Loucy (cell line): ENCODE results near the gene SLC30A7.

ENCODE experiments used
- H2AFZ ChIP-seq: fragments of 200-600 bp; sonication (generic); 2 replicates; pipeline ENCODE4 v1.6.0; 2016; ENCODE audit warnings: antibody characterized with exemption, mild to moderate bottlenecking, low read length, moderate library complexity
- H3F3A ChIP-seq: fragments of 200-600 bp; 2 replicates; pipeline ENCODE4 v1.6.0; 2016; ENCODE audit warnings: antibody characterized with exemption, low read depth, mild to moderate bottlenecking
- H3K27me3 ChIP-seq: fragments of 200-600 bp; sonication (generic); 2 replicates; pipeline ENCODE4 v1.6.1; 2014; ENCODE audit warnings: low read length, mild to moderate bottlenecking; ENCODE audit not compliant: insufficient read depth, poor library complexity, severe bottlenecking
- H3K36me3 ChIP-seq: fragments of 200-600 bp; sonication (generic); 2 replicates; pipeline ENCODE4 v1.6.1; 2016; ENCODE audit warnings: low read length; ENCODE audit not compliant: insufficient read depth
- H3K4me1 ChIP-seq: fragments of 200-600 bp; sonication (generic); 2 replicates; pipeline ENCODE4 v1.5.1; 2014; ENCODE audit warnings: low read length, mild to moderate bottlenecking; ENCODE audit not compliant: insufficient read depth, poor library complexity, severe bottlenecking
- H3K4me2 ChIP-seq: fragments of 200-600 bp; sonication (generic); 2 replicates; pipeline ENCODE4 v1.6.0; 2014; ENCODE audit warnings: antibody characterized with exemption, low read length, low read depth, mild to moderate bottlenecking; ENCODE audit not compliant: poor library complexity, severe bottlenecking
- H3K4me3 ChIP-seq: fragments of 200-600 bp; sonication (generic); 2 replicates; pipeline ENCODE4 v1.5.1; 2014; ENCODE audit warnings: low read length, mild to moderate bottlenecking, mixed read lengths; ENCODE audit not compliant: poor library complexity, severe bottlenecking
- H3K79me2 ChIP-seq: fragments of 200-600 bp; sonication (generic); 2 replicates; pipeline ENCODE4 v1.6.1; 2014; ENCODE audit warnings: low read length; ENCODE audit not compliant: insufficient read depth
- H3K9ac ChIP-seq: fragments of 200-600 bp; sonication (generic); 2 replicates; pipeline ENCODE4 v1.6.0; 2014; ENCODE audit warnings: mild to moderate bottlenecking, low read depth, low read length, moderate library complexity; ENCODE audit not compliant: poor library complexity, severe bottlenecking
- H3K9me2 ChIP-seq: fragments of 200-600 bp; sonication (generic); replicated peaks from 2 replicates; pipeline ENCODE4 v1.6.1; 2016; ENCODE audit warnings: low read depth, low read length, mixed read lengths
- H3K9me3 ChIP-seq: fragments of 200-600 bp; sonication (generic); 2 replicates; pipeline ENCODE4 v1.6.1; 2014; ENCODE audit warnings: mild to moderate bottlenecking, antibody characterized with exemption, low read length, low read depth; ENCODE audit not compliant: insufficient read depth
- H4K20me1 ChIP-seq: fragments of 200-600 bp; sonication (generic); 2 replicates; pipeline ENCODE4 v1.6.0; 2014; ENCODE audit warnings: antibody characterized with exemption, low read length, mild to moderate bottlenecking; ENCODE audit not compliant: insufficient read depth, poor library complexity, severe bottlenecking
- CTCF ChIP-seq: fragments of 200-600 bp; sonication (generic); conservative IDR thresholded peaks from 2 replicates; pipeline ENCODE4 v1.5.1; 2014; ENCODE audit warnings: mild to moderate bottlenecking, antibody characterized with exemption, low read length
- EZH2phosphoT487 ChIP-seq: fragments of 200-600 bp; IDR thresholded peaks from 2 replicates; pipeline ENCODE4 v1.6.1; 2018; ENCODE audit warnings: antibody characterized with exemption, mild to moderate bottlenecking, moderate library complexity, borderline replicate concordance

Gene SLC30A7

GRCh38 chr1:100979631-100980030 lies 83.7 kb downstream of the SLC30A7 start:
- no peak overlapping the region for H3K4me3 ChIP-seq
- no peaks in the 10 kb centered on the region for H3F3A ChIP-seq
- no peaks in the 10 kb centered on the region for H3K27me3 ChIP-seq
- no peak overlapping the region for H3K4me2 ChIP-seq
- no peaks in the 10 kb centered on the region for H3K4me1 ChIP-seq
- no peak overlapping the region for H2AFZ ChIP-seq
- no peaks in the 10 kb centered on the region for H3K79me2 ChIP-seq
- H3K9me2 ChIP-seq, result no peaks in the 10 kb centered on the region
- no peaks in the 10 kb centered on the region for H4K20me1 ChIP-seq
- no peak overlapping the region for H3K9ac ChIP-seq
- TF ChIP-seq EZH2phosphoT487 (no peak), CTCF (no peak)
- peaks cover 53% of the 10 kb centered on the region; the same call in 1 of the 2 replicates for H3K36me3 ChIP-seq
- H3K9me3 ChIP-seq, result no peaks in the 10 kb centered on the region

- Histone ChIP-seq H3K4me1 (no peaks in the 10 kb centered on the region), H4K20me1 (no peaks in the 10 kb centered on the region), H3K27me3 (no peaks in the 10 kb centered on the region), H3F3A (no peaks in the 10 kb centered on the region), H3K4me2 (no peak overlapping the region), H3K36me3 (peaks cover 25% of the 10 kb centered on the region; the same call in 1 of the 2 replicates), H3K79me2 (no peaks in the 10 kb centered on the region), H2AFZ (no peak overlapping the region), H3K4me3 (no peak overlapping the region), H3K9me3 (no peaks in the 10 kb centered on the region), H3K9ac (no peak overlapping the region), H3K9me2 (no peaks in the 10 kb centered on the region)
- TF ChIP-seq EZH2phosphoT487, result no peak
- no peak for TF ChIP-seq CTCF
Measured at GRCh38 chr1:100982793-100983192, 86.9 kb downstream of the SLC30A7 start.

GRCh38 chr1:100988121-100988520 lies 92.2 kb downstream of the SLC30A7 start:
- no peaks in the 10 kb centered on the region for H3K9me3 ChIP-seq
- H3K36me3 ChIP-seq, result peaks cover 18% of the 10 kb centered on the region; the same call in 1 of the 2 replicates
- no peak for TF ChIP-seq CTCF

More at GRCh38 chr1:100988121-100988520, 92.2 kb downstream of the SLC30A7 start:
- no peaks in the 10 kb centered on the region for H3K27me3 ChIP-seq
- no peak overlapping the region for H3K4me2 ChIP-seq
- H3K4me3 ChIP-seq, result no peak overlapping the region
- no peaks in the 10 kb centered on the region for H3K9me2 ChIP-seq
- no peak overlapping the region for H2AFZ ChIP-seq
- no peaks in the 10 kb centered on the region for H3K79me2 ChIP-seq
- no peaks in the 10 kb centered on the region for H3F3A ChIP-seq
- no peaks in the 10 kb centered on the region for H4K20me1 ChIP-seq
- no peaks in the 10 kb centered on the region for H3K4me1 ChIP-seq
- H3K9ac ChIP-seq, result no peak overlapping the region
